GOT3 (cell line): Measurements from ENCODE around the gene DNAJC25.
"Not testable (repeated sequence)": the region's sequence is repeated elsewhere in the genome, so short reads cannot be mapped to it uniquely, and the experiment has no call there.

Experiments used
- DNase-seq: peaks from one replicate; lab custom pipeline; 2025; ENCODE audit warnings: mixed read lengths; lab: John Stamatoyannopoulos, UW

The DNAJC25 gene

GRCh38 chr9:111663301-111663823, 32.2 kb downstream of the DNAJC25 start:
- DNase-seq, result no peak

DNA sequence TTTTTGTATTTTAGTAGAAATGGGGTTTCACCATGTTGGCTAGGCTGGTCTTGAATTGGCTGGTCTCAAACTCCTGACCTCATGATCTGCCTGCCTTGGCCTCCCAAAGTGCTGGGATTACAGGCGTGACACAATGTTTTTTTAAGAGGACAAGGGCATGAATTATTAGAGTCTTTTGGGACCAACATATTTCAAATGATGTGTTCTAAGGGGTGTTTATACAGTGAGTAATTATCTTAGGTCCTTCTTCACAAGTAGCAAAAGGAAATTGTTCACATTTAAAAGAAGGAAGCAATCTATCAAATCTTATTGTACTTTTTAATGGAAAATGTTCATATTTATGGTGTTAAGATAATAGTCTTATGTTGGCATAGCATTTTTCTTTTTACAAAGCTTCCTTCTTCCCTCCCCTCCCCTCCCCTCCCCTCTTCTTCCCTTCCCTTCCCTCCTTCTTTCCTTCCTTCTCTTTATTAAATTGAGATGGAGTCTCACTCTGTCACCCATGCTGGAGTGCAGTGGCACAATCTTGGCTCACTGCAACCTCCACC, 37.0 kb downstream of the DNAJC25 start:
- no peak for DNase-seq

DNA sequence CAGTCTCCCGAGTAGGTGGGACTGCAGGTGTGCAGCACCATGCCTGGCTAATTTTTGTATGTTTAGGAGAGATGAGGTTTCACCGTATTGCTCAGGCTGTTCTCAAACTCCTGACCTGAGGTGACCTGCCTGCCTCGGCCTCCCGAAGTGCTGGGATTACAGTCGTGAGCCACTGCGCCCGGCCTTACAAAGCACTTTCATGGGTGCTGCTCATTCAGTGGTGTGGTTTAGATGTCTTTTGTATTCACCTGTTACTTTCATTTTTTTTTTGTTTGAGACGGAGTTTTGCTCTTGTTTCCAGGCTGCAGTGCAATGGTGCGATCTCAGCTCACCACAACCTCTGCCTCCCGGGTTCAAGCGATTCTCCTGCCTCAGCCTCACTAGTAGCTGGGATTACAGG, 37.5 kb downstream of the DNAJC25 start:
- DNase-seq, result not testable (repeated sequence)

- no peak for DNase-seq
These were observed 43.2 kb downstream of the DNAJC25 start for GRCh38 chr9:111674319-111674718.

- no peak for DNase-seq
These were observed 45.0 kb downstream of the DNAJC25 start for GRCh38 chr9:111676116-111676515.

- no peak for DNase-seq
These were observed 47.2 kb downstream of the DNAJC25 start for GRCh38 chr9:111678293-111678692.

- no peak for DNase-seq
These were observed 48.1 kb downstream of the DNAJC25 start for GRCh38 chr9:111679199-111679598.

- no peak for DNase-seq
These were observed 52.3 kb downstream of the DNAJC25 start for GRCh38 chr9:111683392-111683791.

GRCh38 chr9:111691672-111692329, 60.7 kb downstream of the DNAJC25 start:
- DNase-seq, result no peak

- DNase-seq, result no peak
These were observed 65.7 kb downstream of the DNAJC25 start for GRCh38 chr9:111696796-111697195.

GRCh38 chr9:111700776-111701175, 69.6 kb downstream of the DNAJC25 start:
- no peak for DNase-seq
